Activated CD4-positive, CD25-positive, alpha-beta regulatory T cell treated with anti-CD3 and anti-CD28 coated beads, Interleukin-2, amount 50 U/mL, for 72 hours (primary cell): ENCODE measurements around the gene LBH.

ENCODE experiments used
- DNase-seq: peaks from one replicate; pipeline ENCODE4 v3.0.0; 2021

The LBH gene

DNA sequence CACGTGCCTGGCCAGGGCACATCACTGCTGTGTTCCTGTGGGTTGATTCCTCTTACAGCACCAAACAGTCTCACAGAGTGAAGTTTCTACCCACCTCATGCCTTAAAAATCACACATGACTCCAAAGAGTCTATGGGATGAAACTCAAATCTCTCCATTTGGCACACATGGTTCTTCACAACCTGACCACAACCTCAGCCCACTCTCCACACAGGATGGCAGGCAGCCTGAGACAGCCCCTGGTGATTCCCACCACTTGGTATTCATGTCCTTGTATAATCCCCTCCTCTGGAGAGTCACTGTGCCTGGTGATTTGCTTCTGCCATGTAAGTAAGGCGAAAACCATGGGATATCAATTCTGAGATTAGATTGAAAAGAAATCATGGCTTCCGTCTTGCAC is 46.2 kb downstream of the LBH start:
- no peak for DNase-seq

DNA sequence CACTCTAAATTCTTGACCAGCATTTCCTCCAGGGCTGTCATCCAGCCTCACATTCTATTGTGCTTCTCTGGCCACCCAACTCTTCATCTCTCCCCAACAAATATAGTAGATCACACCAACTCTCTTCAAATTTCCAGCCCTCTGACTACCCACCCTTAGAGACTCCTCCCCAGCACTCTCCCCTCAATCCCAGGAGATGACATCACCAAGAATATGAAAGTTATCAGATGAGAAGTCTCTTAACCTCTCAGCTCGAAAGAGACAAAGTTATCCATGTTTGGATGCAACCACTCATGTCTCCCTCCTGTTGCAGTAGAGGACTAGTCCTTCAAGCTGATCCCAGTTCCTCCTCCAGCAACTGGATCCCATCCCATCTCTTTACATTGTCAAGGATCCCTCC is 47.1 kb downstream of the LBH start:
- no peak for DNase-seq

DNA sequence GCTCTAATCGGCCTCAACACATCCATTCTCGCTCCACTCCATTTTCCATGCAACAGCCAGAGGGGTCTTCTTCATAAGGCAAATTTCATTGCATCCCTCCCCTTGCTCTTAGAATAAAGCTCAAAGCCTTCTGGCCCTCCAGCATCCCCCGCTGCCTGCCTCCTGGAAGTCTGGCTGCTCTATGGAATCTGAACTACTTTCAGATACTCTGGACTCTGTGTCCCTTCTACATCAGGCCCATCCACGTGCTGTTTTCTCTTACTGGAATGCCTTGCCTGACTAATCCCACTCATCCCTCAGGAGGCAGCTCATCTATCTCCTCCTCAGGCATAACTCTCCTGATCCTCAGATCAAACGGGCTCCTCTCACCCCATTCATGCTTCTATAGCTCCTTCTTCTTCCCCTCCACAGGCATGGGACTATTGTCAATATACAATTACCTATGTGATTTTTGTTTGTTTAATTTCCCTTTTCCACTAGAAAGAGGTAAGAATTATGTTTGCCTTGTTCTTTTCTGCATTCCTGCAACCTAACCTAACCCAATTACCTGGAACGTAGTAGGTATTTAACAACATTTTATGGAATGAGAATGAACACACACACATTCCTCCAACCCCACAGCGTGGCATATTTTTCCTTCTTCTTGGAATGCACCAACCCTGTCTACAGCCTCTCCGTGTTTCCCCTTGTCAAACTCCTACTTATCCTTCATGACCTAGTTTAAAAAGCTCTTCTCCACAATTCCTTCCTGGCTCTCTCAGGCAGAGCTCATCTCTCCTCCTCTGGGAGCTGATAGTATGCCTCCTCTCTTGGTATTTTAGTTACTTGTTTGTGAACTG is 49.5 kb downstream of the LBH start:
- DNase-seq: no peak

DNA sequence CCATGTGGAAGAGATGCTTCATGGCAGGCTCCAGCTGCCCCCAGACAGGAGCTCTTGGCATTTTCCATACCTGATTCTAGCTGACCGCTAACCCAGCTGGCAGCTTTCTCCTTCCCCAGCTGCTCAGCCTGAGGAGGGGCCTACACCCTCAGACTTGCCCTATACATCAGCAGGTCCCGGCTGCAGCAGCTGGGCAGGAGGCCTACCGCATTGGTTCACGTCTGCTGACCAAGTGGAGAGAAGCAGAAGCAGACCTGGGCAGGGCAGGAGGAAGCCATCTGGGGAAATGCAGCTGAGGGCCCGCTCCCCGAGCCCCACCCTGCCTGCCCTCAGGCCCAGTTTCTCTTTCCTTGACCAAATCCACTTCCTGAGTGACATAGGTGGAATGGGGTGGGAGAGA is 50.7 kb downstream of the LBH start:
- no peak for DNase-seq

DNA sequence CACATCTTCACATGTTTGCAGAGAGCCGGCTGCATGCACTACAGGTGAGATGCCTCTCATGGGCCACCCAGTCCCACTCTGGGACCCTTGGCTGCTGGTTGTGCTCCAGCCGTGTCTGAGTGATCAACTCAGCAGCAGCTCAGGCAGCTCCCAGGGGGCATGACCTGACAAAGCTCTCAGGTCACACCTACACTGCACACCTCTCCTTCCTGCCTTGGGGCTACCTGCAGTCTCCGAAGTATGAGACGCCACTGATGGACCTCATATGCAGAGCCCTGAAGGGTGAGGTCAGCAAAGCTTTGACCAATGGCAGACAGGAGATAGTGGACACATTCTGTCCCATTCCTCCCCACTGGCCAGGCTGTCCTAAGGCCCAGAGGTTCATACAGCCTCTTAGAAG is 51.4 kb downstream of the LBH start:
- no peak for DNase-seq

DNA sequence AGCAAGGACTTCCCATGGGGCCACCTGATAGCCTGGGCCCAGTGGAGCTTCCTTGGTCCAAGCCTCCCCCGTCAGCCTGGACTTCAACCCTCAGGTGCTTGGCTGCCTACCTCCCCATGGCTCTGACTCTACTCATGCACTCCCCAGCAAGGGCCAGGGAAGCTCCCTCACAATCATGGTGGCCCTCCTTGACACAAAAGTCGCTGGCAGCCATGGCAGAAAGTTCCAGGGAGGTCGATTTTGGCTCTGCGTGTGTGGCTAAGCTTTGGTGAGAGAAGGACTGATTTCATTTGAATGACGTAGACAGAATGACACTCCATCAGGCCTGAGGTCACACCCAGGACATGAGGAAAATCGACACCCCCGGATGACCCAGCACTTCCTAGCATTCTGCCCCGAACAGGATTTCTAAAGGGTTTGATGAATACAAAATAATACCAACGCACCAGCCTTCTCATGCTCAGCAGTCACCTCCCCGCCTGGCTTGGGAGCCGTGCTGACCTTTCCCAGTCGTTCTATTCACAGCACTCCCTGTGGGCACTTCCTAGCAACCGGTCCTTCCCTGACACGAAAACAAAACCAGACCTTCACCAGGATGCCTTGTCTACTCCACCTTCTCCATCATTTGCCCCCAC is 52.7 kb downstream of the LBH start:
- no peak for DNase-seq

DNA sequence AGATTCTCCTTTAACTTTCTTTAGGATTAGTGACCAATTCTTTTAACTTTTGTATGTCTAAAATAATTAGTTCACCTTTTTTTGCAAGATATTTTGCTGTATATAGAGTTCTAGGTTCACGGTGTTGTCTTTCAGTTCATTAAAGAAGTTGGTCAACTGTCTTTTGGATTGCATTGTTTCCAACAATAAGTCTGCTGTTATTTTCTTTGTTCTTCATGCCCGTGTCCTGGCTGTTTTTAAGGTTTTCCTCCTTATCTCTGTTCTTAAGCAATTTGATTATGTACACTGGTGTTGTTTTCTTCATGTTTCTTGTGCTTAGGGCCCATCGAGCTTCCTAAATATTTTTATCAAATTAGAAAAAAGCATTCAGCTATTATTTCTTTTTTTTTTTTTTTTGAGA is 54.4 kb downstream of the LBH start:
- no peak for DNase-seq

DNA sequence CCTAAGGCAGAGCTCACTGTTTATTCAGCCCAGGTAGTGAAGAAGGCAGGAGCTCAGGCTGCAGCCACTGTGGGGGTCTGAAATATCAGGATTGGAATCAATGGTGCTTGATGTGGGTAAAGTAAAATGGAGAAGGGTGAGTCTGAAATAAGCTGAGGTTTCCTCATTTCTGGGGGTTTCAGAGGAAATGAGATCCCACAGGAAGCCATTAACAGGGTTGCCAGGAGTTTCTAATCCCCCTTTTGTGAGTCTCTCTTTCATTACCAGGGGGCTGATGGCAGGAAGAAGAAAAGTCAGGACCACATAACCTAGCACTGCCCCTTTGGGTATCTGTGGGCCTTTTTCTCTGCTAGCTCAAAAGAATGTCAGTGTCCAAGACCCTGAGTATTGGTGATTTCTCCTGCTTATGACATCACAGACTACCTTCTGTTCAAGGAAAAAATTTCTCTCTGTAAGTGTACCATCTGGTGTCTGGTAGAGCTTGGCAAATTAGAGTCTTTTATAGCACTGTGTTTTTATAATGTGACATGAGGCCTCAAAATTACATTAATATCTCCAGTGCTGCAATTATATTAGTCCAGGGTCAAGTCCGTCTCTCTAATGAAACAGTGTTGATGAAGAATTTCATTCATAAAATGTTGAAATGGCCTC is 56.0 kb downstream of the LBH start:
- DNase-seq: no peak

DNA sequence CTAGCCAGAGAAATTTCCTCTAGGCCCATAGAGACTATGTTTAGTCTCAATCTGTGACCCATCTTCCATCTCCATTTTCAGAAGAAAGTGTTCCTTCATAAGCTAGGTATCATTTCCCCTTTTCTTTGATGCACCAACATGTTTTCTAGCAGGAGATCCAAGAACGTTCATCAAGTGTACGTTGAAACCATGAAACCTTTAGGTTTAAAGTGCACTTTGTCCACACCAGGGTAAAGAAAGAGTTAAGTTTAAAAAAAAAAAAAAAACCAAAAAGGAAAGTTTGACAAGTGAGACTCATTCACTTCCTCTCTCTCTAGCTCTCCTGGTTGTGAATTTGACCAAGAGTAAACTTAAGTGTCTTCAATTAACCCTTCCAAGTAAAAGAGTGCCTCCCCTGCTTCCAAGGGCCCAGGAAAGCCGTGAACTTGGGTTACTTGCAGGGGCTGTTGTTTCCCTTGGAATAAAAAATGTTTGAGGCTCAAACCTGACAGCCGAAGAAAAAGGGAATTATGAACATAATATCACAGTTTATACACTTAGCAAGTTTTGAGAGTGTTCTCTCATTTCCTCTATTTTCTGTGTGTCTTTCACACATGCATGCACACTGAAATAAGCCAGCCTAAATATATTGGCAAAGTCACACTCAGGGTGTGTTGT is 56.7 kb downstream of the LBH start:
- no peak for DNase-seq

DNA sequence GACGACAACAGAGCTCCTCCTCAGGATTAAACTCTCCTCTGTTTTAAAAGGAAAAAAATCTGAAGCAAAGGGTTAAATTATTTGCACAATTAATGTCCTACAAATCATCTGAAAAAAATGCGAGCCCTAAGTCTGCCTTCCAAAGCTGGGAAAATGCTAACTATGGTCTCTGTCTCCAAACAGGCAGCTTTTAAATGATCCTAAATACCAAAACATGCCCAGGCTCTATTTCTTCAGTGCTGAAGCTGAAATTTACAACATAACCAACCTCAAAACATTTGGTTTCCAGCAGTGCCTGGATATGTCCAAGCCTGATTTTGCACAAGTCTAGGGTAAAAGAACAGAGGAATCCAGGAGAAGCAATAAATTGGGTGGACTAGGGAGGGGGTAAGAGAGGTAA is 57.2 kb downstream of the LBH start:
- DNase-seq: no peak

DNA sequence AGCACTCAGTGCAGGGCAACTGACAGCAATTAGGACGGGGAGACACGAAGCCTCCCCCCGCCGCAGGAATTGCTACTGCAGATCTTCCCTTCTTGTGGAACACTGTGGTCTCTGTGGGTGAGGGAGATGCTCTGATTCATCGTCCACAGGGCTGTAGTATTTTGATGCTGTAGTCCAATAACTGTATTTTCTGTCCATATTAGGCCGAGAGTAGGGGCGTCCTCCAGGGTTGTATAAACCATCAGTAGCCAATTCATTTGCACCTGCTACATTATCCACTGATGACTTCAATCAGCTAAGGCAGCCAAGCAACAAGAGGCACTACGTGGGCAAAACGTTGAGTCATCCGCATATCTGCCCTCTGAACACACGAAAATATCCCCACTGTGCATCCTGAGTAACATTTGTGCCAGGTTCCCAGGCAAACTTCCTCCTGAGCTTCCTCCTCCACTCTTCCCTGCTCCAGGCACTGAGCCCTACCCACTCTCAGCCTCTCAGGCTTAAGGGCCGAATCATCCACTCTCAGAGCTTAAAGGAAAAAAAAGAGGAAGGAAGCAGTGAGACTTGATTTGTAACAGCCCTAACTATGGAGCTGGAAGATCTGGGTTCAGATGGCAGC is 62.1 kb downstream of the LBH start:
- no peak for DNase-seq

DNA sequence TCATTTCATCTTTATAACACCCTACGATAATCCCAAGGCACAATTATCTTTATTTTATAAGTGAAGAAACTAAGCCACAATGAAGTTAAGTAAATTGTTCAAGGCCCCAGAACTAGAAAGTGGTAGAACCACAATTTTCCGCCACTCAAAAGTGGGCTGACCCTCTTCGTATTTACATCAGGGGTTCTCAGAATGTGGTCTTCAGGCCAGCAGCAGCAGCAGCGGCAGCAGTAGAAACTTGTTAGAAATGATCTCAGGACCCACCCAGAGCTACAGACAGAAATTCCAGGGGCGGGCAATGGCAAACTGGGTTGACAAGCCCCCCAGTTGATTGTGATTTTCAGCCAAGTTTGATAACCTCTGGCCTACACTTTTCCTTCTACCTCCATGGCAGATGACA is 62.8 kb downstream of the LBH start:
- DNase-seq: no peak

DNA sequence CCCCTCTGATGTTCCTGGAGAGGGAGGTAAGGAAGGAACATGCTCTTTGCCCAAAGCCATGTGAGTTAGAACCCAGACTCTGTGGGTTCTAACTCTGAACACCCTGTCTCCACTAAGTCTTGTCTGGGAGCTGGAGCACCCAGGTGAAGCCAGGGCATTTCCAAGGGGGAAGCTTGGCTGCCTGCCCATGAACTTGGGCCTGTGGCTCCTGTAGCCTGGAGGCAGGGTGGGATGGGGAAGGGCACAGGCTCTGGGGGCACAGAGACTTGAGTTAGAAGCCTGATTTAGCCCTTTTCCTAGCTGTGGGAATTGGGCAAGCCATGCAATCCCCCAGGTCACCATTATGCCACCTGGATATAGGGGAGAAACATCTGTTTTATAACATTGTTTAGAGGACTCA is 65.2 kb downstream of the LBH start:
- no peak for DNase-seq

DNA sequence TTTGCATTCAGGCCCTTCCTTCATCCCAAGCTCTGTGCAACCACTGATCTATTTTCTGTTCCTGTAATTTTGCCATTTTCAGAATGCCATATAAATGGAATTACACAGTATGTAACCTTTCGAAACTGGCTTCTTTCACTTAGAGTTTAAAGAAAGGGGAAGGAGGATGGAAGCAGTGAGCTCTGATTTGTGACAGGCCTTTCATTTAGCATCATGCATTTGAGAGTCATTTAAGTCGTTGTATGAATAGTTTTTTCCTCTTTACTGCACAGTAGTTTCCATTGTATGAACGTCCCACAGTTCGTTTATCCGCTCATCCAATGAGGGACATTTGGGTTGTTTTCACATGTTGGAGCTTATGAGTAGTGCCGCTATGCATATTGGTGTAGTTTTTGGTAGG is 67.0 kb downstream of the LBH start:
- no peak for DNase-seq

DNA sequence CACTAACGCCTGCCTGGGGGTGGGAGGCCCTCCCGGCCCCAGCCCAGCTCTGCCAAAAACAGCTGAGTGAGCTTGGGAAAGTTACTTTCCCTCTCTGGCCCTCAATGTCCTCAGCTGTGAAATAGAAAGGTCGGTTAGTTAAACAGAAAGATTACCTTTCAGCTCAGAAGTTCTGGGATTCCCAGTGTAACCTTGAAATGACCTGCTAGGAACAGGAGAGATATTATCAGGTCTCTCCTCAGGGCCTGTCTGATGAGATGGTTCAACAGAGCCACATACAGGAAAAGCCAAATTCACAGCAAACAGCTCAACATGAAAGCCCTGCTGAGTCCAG is 68.8 kb downstream of the LBH start:
- no peak for DNase-seq

DNA sequence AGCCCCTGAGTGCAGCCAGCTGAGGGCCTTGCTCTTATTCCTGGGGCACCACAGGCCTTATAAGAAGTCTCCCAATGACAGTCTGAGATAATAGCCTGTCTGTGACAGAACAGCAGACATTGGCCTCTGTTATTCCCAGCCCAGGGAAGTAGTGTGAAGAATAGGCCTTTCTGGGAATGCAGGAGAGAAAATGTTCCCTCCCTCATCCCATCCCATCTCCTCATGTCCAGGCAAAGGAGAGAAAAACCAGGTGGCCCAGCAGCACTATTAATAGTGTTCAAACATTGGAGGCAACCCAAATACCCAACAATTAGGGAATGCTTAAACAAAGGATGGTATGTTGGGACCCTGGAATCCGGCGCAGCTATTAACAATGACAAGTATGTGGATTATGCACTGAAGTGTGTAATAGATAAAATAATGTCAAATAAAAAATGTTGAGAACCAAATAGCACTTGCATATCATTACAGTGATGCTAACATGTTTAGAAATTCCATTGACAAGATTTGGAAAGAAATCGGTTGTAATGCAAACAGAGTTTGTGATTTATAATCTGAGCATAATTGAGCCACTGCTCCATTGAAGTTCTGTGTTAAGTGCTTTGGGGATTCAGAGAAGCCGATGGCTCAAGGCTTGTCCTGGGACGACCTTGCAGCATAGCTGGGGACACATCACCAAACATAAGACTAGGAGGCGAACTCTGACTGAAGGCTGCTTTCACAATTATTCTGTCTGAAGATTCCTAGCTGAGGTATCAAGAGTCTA is 69.3 kb downstream of the LBH start:
- no peak for DNase-seq

DNA sequence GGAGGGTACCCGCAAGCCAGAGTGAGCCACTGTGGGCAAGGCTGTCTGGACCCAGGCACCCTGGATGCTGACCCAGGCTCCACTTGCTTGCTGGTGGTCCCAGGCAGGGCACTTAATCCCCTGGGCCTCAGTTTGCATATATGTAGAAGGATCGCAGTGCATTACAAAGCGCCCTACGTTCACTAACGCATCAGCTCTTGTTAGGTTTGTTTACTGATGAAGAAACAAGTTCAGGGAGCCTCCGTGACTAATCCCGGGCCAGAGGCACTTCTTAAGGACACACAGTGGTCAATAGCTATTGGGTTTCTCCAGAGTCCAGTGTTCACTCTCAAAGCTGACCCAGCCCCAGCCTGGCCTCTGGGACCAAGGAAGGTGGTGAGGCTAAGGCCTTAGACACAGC is 70.2 kb downstream of the LBH start:
- no peak for DNase-seq

DNA sequence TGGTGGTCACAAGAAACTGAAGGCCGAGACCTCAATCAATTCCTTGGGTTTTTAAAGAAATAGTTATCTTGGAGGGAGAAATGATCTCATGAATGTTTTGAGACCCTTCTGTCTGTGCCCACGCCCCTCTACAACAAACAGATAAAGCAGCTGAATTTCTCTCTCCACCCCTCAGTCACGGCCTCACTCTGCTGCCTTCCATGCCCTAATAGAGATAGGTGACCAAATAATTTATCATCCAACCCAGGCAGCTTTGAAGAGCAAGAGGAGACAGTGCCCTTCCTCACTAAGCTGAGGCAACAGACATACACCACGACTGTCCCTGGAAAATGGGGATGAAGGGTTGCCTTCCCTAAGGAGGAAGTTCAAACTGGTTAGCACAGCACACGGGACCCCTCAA is 71.2 kb downstream of the LBH start:
- no peak for DNase-seq

DNA sequence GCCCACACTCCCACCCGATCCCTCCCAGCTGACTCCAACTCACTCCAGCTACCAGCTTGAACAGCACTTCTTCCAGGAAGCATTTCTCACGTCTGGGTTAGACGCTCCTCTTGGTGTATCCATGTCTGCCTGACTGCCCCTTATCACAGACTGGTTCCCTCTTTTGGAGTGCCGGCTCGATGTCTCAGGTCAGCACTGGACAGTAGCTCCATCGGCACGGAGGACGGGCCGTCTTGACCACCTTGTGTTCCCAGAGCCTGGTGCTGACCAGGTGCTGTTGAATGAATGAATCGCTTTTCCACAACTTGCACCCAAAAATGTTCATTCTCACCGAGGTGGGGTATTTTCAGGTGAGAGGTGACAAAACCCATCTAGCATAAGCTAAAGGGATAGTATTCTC is 71.8 kb downstream of the LBH start:
- no peak for DNase-seq

DNA sequence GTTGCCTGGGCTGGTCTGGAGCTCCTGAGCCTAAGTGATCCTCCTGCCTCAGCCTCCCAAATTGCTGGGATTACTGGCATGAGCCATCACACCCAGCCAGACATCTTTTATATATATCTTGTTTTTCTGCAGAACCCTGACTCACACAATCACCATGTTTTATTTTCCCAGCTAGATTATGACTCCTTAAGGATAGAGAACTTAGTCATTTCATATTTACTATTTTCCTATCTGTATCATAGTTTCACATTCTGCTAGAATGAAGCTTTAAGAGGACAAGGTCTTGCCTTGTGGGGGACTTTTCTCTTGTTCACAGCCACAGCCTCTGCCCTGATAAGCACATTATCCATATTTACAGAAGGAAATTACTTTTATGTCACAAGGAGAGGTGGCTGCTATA is 73.9 kb downstream of the LBH start:
- no peak for DNase-seq

DNA sequence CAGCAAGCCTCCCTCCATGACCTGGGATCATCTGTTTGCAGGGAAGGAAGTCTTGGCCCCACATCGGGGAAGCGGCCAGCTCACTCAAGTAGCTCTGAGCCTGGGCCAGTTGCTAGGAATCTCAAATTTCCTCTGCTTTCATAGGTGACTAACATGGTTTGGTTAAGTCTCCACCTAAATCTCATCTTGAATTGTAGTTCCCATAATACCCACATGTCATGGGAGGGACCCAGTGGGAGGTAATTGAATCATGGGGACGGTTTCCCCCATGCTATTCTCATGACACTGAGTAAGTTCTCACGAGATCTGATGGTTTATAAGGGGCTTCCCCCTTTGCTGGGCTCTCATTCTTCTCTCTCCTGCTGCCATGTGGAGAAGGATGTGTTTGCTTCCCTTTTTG is 75.2 kb downstream of the LBH start:
- DNase-seq: no peak

DNA sequence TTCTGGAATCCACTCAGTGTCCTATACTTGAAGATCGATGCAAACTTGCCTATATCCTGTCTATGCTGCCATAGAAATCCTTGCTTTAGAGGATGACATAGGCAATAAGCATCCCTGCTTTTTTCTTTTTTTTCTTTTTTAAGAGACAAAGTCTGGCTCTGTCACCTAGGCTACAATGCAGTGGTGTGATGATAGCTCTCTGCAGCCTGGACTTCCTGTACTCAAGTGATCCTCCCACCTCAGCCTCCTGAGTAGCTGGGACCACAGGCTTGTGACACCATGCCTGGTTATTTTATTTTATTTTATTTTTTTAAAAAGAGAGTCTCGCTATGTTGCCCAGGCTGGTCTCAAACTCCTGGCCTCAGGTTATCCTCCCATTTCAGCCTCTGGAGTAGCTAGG is 76.9 kb downstream of the LBH start:
- DNase-seq: no peak
